HCT116 (cell line): ENCODE results near the gene AUTS2.

Source experiments
- CBX3 ChIP-seq: IDR thresholded peaks from 2 replicates; pipeline ENCODE4 v1.6.1; 2012; ENCODE audit warnings: low read depth
- ELF1 ChIP-seq: IDR thresholded peaks from 2 replicates; pipeline ENCODE4 v1.6.1; 2012; ENCODE audit warnings: low read depth, borderline replicate concordance
- EZH2 ChIP-seq: fragments of 200-600 bp; sonication (generic); IDR thresholded peaks from 2 replicates; pipeline ENCODE4 v1.6.1; 2017; ENCODE audit warnings: antibody characterized with exemption, mixed run types
- EZH2phosphoT487 ChIP-seq: fragments of 200-600 bp; IDR thresholded peaks from 2 replicates; pipeline ENCODE4 v1.6.1; 2018; ENCODE audit warnings: antibody characterized with exemption, borderline replicate concordance
- POLR2A ChIP-seq: IDR thresholded peaks from 2 replicates; pipeline ENCODE4 v1.7.0; 2011; ENCODE audit warnings: borderline replicate concordance; ENCODE audit not compliant: insufficient read depth, insufficient read length; ENCODE audit errors: extremely low read depth
- POLR2AphosphoS5 ChIP-seq: IDR thresholded peaks from 2 replicates; pipeline ENCODE4 v1.6.1; 2011; ENCODE audit warnings: mild to moderate bottlenecking, low read depth, low read length, moderate library complexity
- RAD21 ChIP-seq: IDR thresholded peaks from 2 replicates; pipeline ENCODE4 v1.6.1; 2012; ENCODE audit warnings: low read depth, mild to moderate bottlenecking
- SP1 ChIP-seq: IDR thresholded peaks from 2 replicates; pipeline ENCODE4 v1.6.1; 2012; ENCODE audit warnings: low read depth
- SRF ChIP-seq: IDR thresholded peaks from 2 replicates; pipeline ENCODE4 v1.6.1; 2012; ENCODE audit warnings: low read depth
- TCF7L2 ChIP-seq: IDR thresholded peaks from 2 replicates; pipeline ENCODE4 v1.7.0; 2011; ENCODE audit warnings: borderline replicate concordance, inconsistent platforms; ENCODE audit not compliant: insufficient read depth, insufficient read length; ENCODE audit errors: extremely low read depth
- ZFX ChIP-seq: fragments of 450-650 bp; IDR thresholded peaks from 2 replicates; pipeline ENCODE4 v1.6.1; 2017
- TF ChIP-seq, protein P1 (sequence below), 3 experiments: fragments of 200-600 bp in 1 of 3; sonication (generic) in 1 of 3; IDR thresholded peaks in 2 of 3; conservative IDR thresholded peaks in 1 of 3; 2 replicates each; pipeline ENCODE4 v1.5.1; 2012 to 2017; ENCODE audit warnings: low read depth in 2 of 3, low read length in 2 of 3, antibody characterized with exemption in 1 of 3, borderline replicate concordance in 1 of 3, control low read depth in 1 of 3, mild to moderate bottlenecking in 1 of 3, mixed read lengths in 1 of 3, mixed run types in 1 of 3, moderate library complexity in 1 of 3; ENCODE audit not compliant: insufficient read depth in 1 of 3
- TF ChIP-seq, protein P2 (sequence below): IDR thresholded peaks from 2 replicates; pipeline ENCODE4 v1.6.1; 2012; ENCODE audit warnings: low read depth
- TF ChIP-seq, protein P3 (sequence below): IDR thresholded peaks from 2 replicates; pipeline ENCODE4 v1.6.1; 2012

DNA sequence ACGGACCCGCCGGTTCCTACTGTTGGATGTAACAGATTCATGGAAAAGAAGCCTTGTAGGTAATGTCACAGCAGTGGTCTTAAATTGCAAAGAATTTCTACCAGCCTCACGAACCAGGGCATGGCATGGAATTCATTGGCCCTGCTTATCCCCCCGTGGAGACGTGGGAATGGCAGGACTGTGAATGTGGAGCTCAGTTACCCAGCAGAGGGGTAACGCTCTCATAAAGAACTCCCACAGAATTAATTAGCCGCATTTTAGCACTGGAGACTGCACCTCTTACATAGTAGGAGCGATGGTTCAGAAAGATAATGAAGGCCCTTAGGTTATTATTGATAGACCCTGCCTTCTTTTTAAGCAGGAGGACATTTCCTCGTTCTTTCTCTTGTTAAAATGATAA is 715.4 kb downstream of the AUTS2 start:
- TF ChIP-seq POLR2A (no peak), TCF7L2 (no peak), SRF (no peak), EZH2 (no peak), EZH2phosphoT487 (no peak), RAD21 (no peak), ZFX (no peak), CBX3 (no peak), SP1 (no peak), POLR2AphosphoS5 (no peak), ELF1 (no peak)
- TF ChIP-seq, protein P1, sequence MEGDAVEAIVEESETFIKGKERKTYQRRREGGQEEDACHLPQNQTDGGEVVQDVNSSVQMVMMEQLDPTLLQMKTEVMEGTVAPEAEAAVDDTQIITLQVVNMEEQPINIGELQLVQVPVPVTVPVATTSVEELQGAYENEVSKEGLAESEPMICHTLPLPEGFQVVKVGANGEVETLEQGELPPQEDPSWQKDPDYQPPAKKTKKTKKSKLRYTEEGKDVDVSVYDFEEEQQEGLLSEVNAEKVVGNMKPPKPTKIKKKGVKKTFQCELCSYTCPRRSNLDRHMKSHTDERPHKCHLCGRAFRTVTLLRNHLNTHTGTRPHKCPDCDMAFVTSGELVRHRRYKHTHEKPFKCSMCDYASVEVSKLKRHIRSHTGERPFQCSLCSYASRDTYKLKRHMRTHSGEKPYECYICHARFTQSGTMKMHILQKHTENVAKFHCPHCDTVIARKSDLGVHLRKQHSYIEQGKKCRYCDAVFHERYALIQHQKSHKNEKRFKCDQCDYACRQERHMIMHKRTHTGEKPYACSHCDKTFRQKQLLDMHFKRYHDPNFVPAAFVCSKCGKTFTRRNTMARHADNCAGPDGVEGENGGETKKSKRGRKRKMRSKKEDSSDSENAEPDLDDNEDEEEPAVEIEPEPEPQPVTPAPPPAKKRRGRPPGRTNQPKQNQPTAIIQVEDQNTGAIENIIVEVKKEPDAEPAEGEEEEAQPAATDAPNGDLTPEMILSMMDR (IDR thresholded peaks at IDR 0.05 in 2 of 3, conservative IDR thresholded peaks at IDR 0.05 in 1 of 3; ENCODE audit: borderline replicate concordance in 1 of 3, insufficient read depth in 1 of 3, low read depth in 2 of 3, low read length in 2 of 3) = no peak
- TF ChIP-seq, protein P2, sequence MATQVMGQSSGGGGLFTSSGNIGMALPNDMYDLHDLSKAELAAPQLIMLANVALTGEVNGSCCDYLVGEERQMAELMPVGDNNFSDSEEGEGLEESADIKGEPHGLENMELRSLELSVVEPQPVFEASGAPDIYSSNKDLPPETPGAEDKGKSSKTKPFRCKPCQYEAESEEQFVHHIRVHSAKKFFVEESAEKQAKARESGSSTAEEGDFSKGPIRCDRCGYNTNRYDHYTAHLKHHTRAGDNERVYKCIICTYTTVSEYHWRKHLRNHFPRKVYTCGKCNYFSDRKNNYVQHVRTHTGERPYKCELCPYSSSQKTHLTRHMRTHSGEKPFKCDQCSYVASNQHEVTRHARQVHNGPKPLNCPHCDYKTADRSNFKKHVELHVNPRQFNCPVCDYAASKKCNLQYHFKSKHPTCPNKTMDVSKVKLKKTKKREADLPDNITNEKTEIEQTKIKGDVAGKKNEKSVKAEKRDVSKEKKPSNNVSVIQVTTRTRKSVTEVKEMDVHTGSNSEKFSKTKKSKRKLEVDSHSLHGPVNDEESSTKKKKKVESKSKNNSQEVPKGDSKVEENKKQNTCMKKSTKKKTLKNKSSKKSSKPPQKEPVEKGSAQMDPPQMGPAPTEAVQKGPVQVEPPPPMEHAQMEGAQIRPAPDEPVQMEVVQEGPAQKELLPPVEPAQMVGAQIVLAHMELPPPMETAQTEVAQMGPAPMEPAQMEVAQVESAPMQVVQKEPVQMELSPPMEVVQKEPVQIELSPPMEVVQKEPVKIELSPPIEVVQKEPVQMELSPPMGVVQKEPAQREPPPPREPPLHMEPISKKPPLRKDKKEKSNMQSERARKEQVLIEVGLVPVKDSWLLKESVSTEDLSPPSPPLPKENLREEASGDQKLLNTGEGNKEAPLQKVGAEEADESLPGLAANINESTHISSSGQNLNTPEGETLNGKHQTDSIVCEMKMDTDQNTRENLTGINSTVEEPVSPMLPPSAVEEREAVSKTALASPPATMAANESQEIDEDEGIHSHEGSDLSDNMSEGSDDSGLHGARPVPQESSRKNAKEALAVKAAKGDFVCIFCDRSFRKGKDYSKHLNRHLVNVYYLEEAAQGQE = no peak
- TF ChIP-seq, protein P3, sequence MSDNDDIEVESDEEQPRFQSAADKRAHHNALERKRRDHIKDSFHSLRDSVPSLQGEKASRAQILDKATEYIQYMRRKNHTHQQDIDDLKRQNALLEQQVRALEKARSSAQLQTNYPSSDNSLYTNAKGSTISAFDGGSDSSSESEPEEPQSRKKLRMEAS = no peak
